Measurements from ENCODE around the gene TACR2. TPM values are rescaled to one million over a fixed set of nuclear protein-coding genes. Genes with fewer than 3 reads are reported as not detected.

TACR2 gene
- total RNA-seq, 1 experiment from 2014 or later, result 0.57 TPM

DNA sequence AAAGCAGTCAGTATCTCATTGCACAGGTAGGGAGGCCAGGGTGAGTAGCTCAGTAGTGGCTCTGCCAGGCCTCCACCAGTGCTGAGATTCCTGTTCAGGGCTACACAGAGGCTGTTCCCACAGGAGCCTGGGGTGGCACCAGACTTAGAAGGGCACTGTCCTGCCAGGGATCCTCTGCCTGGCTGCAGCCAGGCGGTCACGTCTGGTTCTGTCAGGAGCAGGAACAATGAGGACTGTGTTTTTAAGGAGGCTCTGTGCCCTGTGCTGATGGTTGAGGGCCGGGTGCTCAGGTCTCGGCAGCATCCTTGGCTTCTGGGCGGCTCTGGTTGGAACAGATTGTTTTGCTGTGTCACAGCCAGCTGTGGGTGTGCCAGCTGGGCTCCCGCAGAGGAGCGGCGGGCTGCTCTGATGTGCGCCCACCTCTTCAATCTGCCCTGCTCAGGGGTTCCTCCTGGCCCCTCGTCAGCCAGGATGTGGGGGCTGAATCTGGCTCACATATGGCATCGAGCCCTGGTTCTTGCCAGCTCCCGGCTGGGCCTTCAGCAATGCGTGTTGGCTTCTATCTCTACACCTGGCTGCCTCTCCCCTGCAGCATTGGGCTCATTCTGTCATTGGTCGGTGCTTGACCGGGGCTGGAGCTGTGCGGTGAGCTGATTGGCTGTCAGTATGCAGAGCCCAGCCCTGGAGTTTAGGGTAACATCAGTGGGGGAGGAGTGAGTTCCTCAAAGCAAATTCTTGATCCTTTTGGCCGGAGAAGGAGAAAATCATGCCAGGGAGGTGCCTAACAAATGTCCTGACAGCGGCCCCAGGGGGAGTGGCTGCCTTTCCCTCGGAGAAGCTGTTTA is 41.2 kb downstream of the TACR2 start:
- TF ChIP-seq, protein P1, sequence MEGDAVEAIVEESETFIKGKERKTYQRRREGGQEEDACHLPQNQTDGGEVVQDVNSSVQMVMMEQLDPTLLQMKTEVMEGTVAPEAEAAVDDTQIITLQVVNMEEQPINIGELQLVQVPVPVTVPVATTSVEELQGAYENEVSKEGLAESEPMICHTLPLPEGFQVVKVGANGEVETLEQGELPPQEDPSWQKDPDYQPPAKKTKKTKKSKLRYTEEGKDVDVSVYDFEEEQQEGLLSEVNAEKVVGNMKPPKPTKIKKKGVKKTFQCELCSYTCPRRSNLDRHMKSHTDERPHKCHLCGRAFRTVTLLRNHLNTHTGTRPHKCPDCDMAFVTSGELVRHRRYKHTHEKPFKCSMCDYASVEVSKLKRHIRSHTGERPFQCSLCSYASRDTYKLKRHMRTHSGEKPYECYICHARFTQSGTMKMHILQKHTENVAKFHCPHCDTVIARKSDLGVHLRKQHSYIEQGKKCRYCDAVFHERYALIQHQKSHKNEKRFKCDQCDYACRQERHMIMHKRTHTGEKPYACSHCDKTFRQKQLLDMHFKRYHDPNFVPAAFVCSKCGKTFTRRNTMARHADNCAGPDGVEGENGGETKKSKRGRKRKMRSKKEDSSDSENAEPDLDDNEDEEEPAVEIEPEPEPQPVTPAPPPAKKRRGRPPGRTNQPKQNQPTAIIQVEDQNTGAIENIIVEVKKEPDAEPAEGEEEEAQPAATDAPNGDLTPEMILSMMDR (IDR thresholded peaks at IDR 0.05; ENCODE audit: insufficient read depth in 1 of 2, low read depth in 1 of 2, low read length in 1 of 2, severe bottlenecking in 1 of 2, unreplicated experiment in 1 of 2), result no peak
- POLR2A ChIA-PET, result interaction anchor here (0.5 to 1.2 kb wide), 2 partner anchors 10 to 186 kb away, joined by 3 to 5 read pairs; no protein-coding TSS in a partner anchor

DNA sequence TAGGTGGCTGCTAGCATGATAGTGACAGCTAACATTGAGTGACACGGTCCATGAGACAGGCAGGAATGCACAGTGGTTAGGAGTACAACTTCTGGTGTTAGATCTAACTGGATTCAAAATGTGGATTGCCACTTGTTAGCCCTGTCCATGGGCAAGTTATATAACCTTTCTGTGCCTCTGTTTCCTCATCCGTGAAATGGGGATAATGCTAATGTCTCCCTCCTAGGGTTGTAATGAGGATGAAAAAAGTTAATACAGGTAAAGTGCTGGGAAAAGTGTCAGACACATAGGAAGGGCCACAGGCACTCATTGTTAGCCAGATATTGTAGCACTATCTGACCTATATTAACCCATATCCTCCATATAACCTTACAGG is 41.8 kb downstream of the TACR2 start:
- DNase-seq, result no peak
- intact Hi-C loops (cut with micrococcal nuclease; ENCODE audit: unreplicated experiment), result no loop called here
- Mint-ChIP-seq H3K4me3 (ENCODE audit: unreplicated experiment) (no peak overlapping the region), H3K27ac (ENCODE audit: unreplicated experiment) (no peak overlapping the region), H3K27me3 (ENCODE audit: insufficient read depth, unreplicated experiment) (no peaks in the 10 kb centered on the region), H3K9me3 (ENCODE audit: unreplicated experiment) (no peaks in the 10 kb centered on the region), H3K4me1 (ENCODE audit: low read depth, unreplicated experiment) (no peaks in the 10 kb centered on the region), H3K36me3 (ENCODE audit: insufficient read depth, unreplicated experiment) (no peaks in the 10 kb centered on the region)
- CTCF ChIA-PET, result no interaction called here
- Histone ChIP-seq H3K9me3 (no peaks in the 10 kb centered on the region), H3K4me3 (ENCODE audit: low read depth, low read length) (no peak overlapping the region), H3K4me1 (no peaks in the 10 kb centered on the region), H3K27me3 (replicated peaks; ENCODE audit: control insufficient read depth, insufficient read depth, low read length) (no peaks in the 10 kb centered on the region), H3K36me3 (ENCODE audit: control insufficient read depth, insufficient read depth, low read length) (no peaks in the 10 kb centered on the region)
- POLR2A ChIA-PET, result no interaction called here
- no TSS peak for BruUV-seq (replicated peaks)
- TF ChIP-seq, protein P1 (IDR thresholded peaks at IDR 0.05; ENCODE audit: insufficient read depth in 1 of 2, low read depth in 1 of 2, low read length in 1 of 2, severe bottlenecking in 1 of 2, unreplicated experiment in 1 of 2), result no peak

More for the DNA sequence above, 41.2 kb downstream of the TACR2 start:
- H3K9me3 ChIP-seq, result no peaks in the 10 kb centered on the region
- no peaks in the 10 kb centered on the region for H3K4me1 ChIP-seq
- Mint-ChIP-seq H3K4me3 (ENCODE audit: unreplicated experiment) (no peak overlapping the region), H3K9me3 (ENCODE audit: unreplicated experiment) (no peaks in the 10 kb centered on the region), H3K27me3 (ENCODE audit: insufficient read depth, unreplicated experiment) (no peaks in the 10 kb centered on the region), H3K27ac (ENCODE audit: unreplicated experiment) (no peak overlapping the region), H3K4me1 (ENCODE audit: low read depth, unreplicated experiment) (no peaks in the 10 kb centered on the region), H3K36me3 (ENCODE audit: insufficient read depth, unreplicated experiment) (no peaks in the 10 kb centered on the region)
- intact Hi-C loops (cut with micrococcal nuclease; ENCODE audit: unreplicated experiment), result no loop called here
- peak; percentile 58 to 71 for DNase-seq
- no peaks in the 10 kb centered on the region for H3K36me3 ChIP-seq (ENCODE audit: control insufficient read depth, insufficient read depth, low read length)
- no peaks in the 10 kb centered on the region for H3K27me3 ChIP-seq (replicated peaks; ENCODE audit: control insufficient read depth, insufficient read depth, low read length)
- H3K4me3 ChIP-seq (ENCODE audit: low read depth, low read length), result no peak overlapping the region
- BruUV-seq (replicated peaks), result no TSS peak
- CTCF ChIA-PET, result interaction anchor here (0.7 to 1.2 kb wide), 5 partner anchors 11 to 33 kb away, joined by 3 to 4 read pairs (median 3); no protein-coding TSS in a partner anchor

DNA sequence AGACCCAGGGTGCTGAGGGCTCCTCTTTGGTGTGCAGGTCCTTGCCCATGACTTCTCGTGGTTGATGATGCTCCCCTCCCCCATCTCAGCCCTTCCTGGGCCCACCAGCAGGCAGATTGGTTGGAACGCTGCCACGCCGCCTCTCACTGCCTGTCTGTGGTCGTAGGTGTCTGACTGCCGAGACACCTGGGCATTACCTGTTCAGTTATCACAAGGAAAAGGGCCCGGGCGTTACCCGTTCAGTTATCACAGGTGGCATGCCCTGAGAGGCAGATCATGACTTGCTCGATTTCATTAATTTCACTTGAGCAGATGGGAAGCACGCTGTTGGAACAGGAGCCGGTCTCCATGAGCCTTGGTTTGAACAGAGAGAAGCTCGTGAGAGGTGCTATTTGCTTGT is 42.5 kb downstream of the TACR2 start:
- CTCF ChIA-PET, result interaction anchor here (0.5 to 1.6 kb wide), 2 partner anchors 10 to 226 kb away, joined by 3 read pairs; no protein-coding TSS in a partner anchor
- intact Hi-C loops (cut with micrococcal nuclease; ENCODE audit: unreplicated experiment), result no loop called here
- Mint-ChIP-seq H3K4me1 (ENCODE audit: low read depth, unreplicated experiment) (no peaks in the 10 kb centered on the region), H3K4me3 (ENCODE audit: unreplicated experiment) (no peak overlapping the region), H3K27ac (ENCODE audit: unreplicated experiment) (peak overlapping the region; percentile 43), H3K36me3 (ENCODE audit: insufficient read depth, unreplicated experiment) (no peaks in the 10 kb centered on the region), H3K9me3 (ENCODE audit: unreplicated experiment) (no peaks in the 10 kb centered on the region), H3K27me3 (ENCODE audit: insufficient read depth, unreplicated experiment) (no peaks in the 10 kb centered on the region)
- DNase-seq, result no peak
- TF ChIP-seq, protein P1 (IDR thresholded peaks at IDR 0.05; ENCODE audit: insufficient read depth in 1 of 2, low read depth in 1 of 2, low read length in 1 of 2, severe bottlenecking in 1 of 2, unreplicated experiment in 1 of 2), result no peak
- Histone ChIP-seq H3K36me3 (ENCODE audit: control insufficient read depth, insufficient read depth, low read length) (no peaks in the 10 kb centered on the region), H3K9me3 (no peaks in the 10 kb centered on the region), H3K4me3 (ENCODE audit: low read depth, low read length) (no peak overlapping the region), H3K4me1 (no peaks in the 10 kb centered on the region), H3K27me3 (replicated peaks; ENCODE audit: control insufficient read depth, insufficient read depth, low read length) (no peaks in the 10 kb centered on the region)
- POLR2A ChIA-PET, result no interaction called here
- no TSS peak for BruUV-seq (replicated peaks)
